HepG2 (cell line): ENCODE results near the gene NCF4. TPM values are rescaled to one million over a fixed set of nuclear protein-coding genes. Genes with fewer than 3 reads are reported as not detected.

Experiments used
- ATAC-seq: fragments of 200-7000 bp; cut with Tn5 transposase; 3 replicates; pipeline ENCODE4 v1.9.1; 2020; ENCODE audit warnings: mild to moderate bottlenecking, moderate library complexity
- BruUV-seq: library from RNA; stranded (reverse); fragments of 400-500 nt; replicated peaks from 2 replicates; lab custom pipeline; 2021; lab: Mats Ljungman, UMichigan
- CTCF ChIA-PET: fragments of 300-600 bp; formaldehyde crosslinking; extraction: SDS; loops from one replicate; lab custom pipeline; 2021; ENCODE audit warnings: low total read pairs, inconsistent platforms, low intra/inter-chr PET ratio; lab: Yijun Ruan, JAX
- POLR2A ChIA-PET: fragments of 350-600 bp; sonication (Branson Sonifier 250); formaldehyde crosslinking; loops from one replicate; lab custom pipeline; 2020; ENCODE audit warnings: antibody characterized with exemption, inconsistent platforms; lab: Yijun Ruan, JAX
- DNase-seq: peaks from one replicate; pipeline ENCODE4 v3.0.0-alpha.2; 2015; ENCODE audit warnings: low spot score
- FAIRE-seq: peaks from 3 replicates; lab custom pipeline; 2011; peaks lifted over from hg19 to GRCh38; lab: Jason Lieb, UNC
- H2AFZ ChIP-seq: one replicate; pipeline ENCODE4 v1.6.1; 2011; ENCODE audit warnings: low read length, inconsistent platforms
- H3K27ac ChIP-seq: fragments of 300-600 bp; 3 replicates; pipeline ENCODE4 v1.8.0; 2011; ENCODE audit warnings: mixed run types, mild to moderate bottlenecking, mixed read lengths, low read length, inconsistent platforms; ENCODE audit not compliant: insufficient read depth; ENCODE audit errors: extremely low read length
- H3K27me3 ChIP-seq, 2 experiments: fragments of 200-600 bp in 1 of 2; 2 replicates in 1 of 2; 3 replicates in 1 of 2; pipeline versions ENCODE4 v1.6.0 to v1.8.0; 2011; ENCODE audit warnings: low read length in 2 of 2, mild to moderate bottlenecking in 2 of 2, moderate library complexity in 2 of 2, inconsistent platforms in 1 of 2; ENCODE audit not compliant: insufficient read depth in 2 of 2, control insufficient read depth in 1 of 2
- H3K36me3 ChIP-seq, 2 experiments: fragments of 200-600 bp in 1 of 2; replicated peaks in 1 of 2; 2 replicates in 1 of 2; 3 replicates in 1 of 2; pipeline versions ENCODE4 v1.5.1 to v1.8.0; 2011; ENCODE audit warnings: low read length in 2 of 2, inconsistent platforms in 1 of 2; ENCODE audit not compliant: insufficient read depth in 2 of 2, control insufficient read depth in 1 of 2
- H3K4me1 ChIP-seq: 2 replicates; pipeline ENCODE4 v1.5.1; 2012; ENCODE audit warnings: low read length, inconsistent platforms; ENCODE audit not compliant: insufficient read depth
- H3K4me2 ChIP-seq: 2 replicates; pipeline ENCODE4 v1.6.0; 2011; ENCODE audit warnings: low read depth, low read length, inconsistent platforms
- H3K4me3 ChIP-seq, 3 experiments: fragments of 200-600 bp in 1 of 3; sonication (generic), shearing (Covaris generic) in 1 of 3; replicated peaks in 1 of 3; 2 replicates each; pipeline ENCODE4 v1.5.1; 2011 to 2016; ENCODE audit warnings: low read length in 3 of 3, inconsistent platforms in 2 of 3, low read depth in 2 of 3, mild to moderate bottlenecking in 2 of 3, control low read depth in 1 of 3, mixed read lengths in 1 of 3; ENCODE audit not compliant: insufficient read depth in 1 of 3
- H3K79me2 ChIP-seq: one replicate; pipeline ENCODE4 v1.6.1; 2011; ENCODE audit warnings: low read length, inconsistent platforms; ENCODE audit not compliant: insufficient read depth
- H3K9ac ChIP-seq: 2 replicates; pipeline ENCODE4 v1.6.0; 2011; ENCODE audit warnings: mild to moderate bottlenecking, low read depth, low read length, inconsistent platforms; ENCODE audit not compliant: insufficient read depth
- H3K9me3 ChIP-seq: 2 replicates; pipeline ENCODE4 v1.5.1; 2012; ENCODE audit warnings: mild to moderate bottlenecking, low read length
- H4K20me1 ChIP-seq: 2 replicates; pipeline ENCODE4 v1.6.0; 2011; ENCODE audit warnings: inconsistent platforms, mild to moderate bottlenecking, low read length, moderate library complexity; ENCODE audit not compliant: insufficient read depth
- ATF7 ChIP-seq, 2 experiments: fragments of 450-650 bp in 1 of 2; sonication (generic) in 1 of 2; formaldehyde crosslinking in 1 of 2; IDR thresholded peaks; 2 replicates each; pipeline versions ENCODE4 v1.4.0 to v1.6.1; 2016 to 2020; ENCODE audit warnings: antibody characterized with exemption in 1 of 2, mild to moderate bottlenecking in 1 of 2, missing genetic modification reagents in 1 of 2
- CEBPB ChIP-seq: IDR thresholded peaks from 2 replicates; pipeline ENCODE4 v1.6.1; 2011; ENCODE audit warnings: low read depth, low read length, improper control_type of control experiment, borderline replicate concordance
- JDP2 ChIP-seq: sonication (generic); formaldehyde crosslinking; IDR thresholded peaks from 2 replicates; pipeline ENCODE4 v1.8.1; 2022; ENCODE audit warnings: missing genetic modification reagents, borderline replicate concordance
- RFXANK ChIP-seq: IDR thresholded peaks from 2 replicates; pipeline ENCODE4 v1.6.1; 2016
- ZBTB10 ChIP-seq: sonication (generic); formaldehyde crosslinking; IDR thresholded peaks from 2 replicates; pipeline ENCODE4 v1.4.0; 2020; ENCODE audit warnings: missing genetic modification reagents, borderline replicate concordance
- ZNF160 ChIP-seq: sonication (generic); formaldehyde crosslinking; IDR thresholded peaks from 2 replicates; pipeline ENCODE4 v1.8.0; 2022; ENCODE audit warnings: mild to moderate bottlenecking, inconsistent platforms, missing genetic modification reagents
- ZNF790 ChIP-seq: sonication (generic); formaldehyde crosslinking; IDR thresholded peaks from 2 replicates; pipeline ENCODE4 v1.8.0; 2022; ENCODE audit warnings: missing genetic modification reagents, mild to moderate bottlenecking, borderline replicate concordance
- whole genome bisulfite sequencing: methylation state at CpG from one replicate; pipeline ENCODE4 v1.1.6; 2017; ENCODE audit warnings: low lambda C conversion rate; 5-methylcytosine and 5-hydroxymethylcytosine counted together
- in situ Hi-C: cut with HindIII; loops from 2 replicates; pipeline ENCODE4 v1.10.0; 2017; ENCODE audit warnings: low pct_unique_long_range_greater_than_20kb; ENCODE audit not compliant: extremely low pct_ligation_motif_present
- intact Hi-C: fragments of 100-400 bp; cut with micrococcal nuclease; formaldehyde crosslinking; loops from one replicate; pipeline ENCODE4 v1.10.0; 2022; ENCODE audit not compliant: unreplicated experiment
- polyA plus RNA-seq, 8 experiments: library from polyadenylated mRNA; depleted of rRNA in 3 of 8; stranded (reverse) in 7 of 8; unstranded in 1 of 8; fragments of >200 nt; fragmentation: Illumina TruSeq in 4 of 8; extraction: Trizol in 4 of 8; gene quantifications; 2 replicates each; pipeline versions ENCODE4 v1.2.1 to v1.2.3, GENCODE V29; 2011 to 2016; ENCODE audit warnings: low read depth in 4 of 8, missing spikeins in 1 of 8, mixed read lengths in 1 of 8; ENCODE audit not compliant: insufficient read depth in 1 of 8
- total RNA-seq, 5 experiments: library from RNA; depleted of rRNA; stranded (reverse); fragments of >200 nt; fragmentation: Illumina TruSeq; extraction: Trizol; gene quantifications; 2 replicates each; pipeline ENCODE4 v1.2.3, GENCODE V29; 2016; ENCODE audit warnings: low read depth in 1 of 5

NCF4 gene
- total and polyA plus RNA-seq, 2 of the 13 experiments (the other 11 are each of a cell fraction or from before 2014, with no cell fraction given) = not detected

DNA sequence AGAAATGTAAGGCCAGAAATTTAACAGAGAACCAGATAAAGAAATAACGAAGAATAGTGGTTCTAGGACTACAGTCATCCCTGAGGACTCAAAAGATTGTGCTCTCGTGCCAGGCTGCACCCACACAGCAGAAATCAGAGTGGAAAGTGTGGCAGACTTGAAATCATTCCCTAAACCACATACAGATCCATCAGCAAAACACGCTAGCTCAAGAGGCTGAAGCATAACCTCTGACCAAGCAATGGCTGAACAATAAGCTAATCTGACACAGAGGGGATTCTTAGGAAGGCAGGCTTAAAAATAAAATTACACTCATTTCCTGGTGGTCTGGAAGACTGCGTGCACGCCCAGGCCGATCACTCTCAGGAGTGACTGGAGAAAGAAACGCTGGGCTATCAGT, 19.0 kb downstream of the NCF4 start:
- H3K9me3 ChIP-seq = peaks cover 7% of the 10 kb centered on the region
- ChIA-PET POLR2A (no interaction called here), CTCF (no interaction called here)
- H3K9ac ChIP-seq = no peak overlapping the region
- H3K36me3 ChIP-seq = no peaks in the 10 kb centered on the region
- H4K20me1 ChIP-seq = no peaks in the 10 kb centered on the region
- 5% methylated on average over 7 of the region's 7 CpGs for WGBS
- intact Hi-C loops (no loop called here), in situ Hi-C loops (no loop called here)
- DNase-seq (no peak), FAIRE-seq (no peak), ATAC-seq (no peak)
- no TSS peak for BruUV-seq
- H3K27ac ChIP-seq = no peak overlapping the region
- H2AFZ ChIP-seq = no peak overlapping the region
- H3K27me3 ChIP-seq = peaks cover 2 to 18% of the 10 kb centered on the region in 2 experiments; a peak in 4 of 5 replicates
- TF ChIP-seq JDP2 (no peak), ZBTB10 (CRISPR knock-in tag) (no peak), ZNF790 (CRISPR knock-in tag) (no peak)
- no peaks in the 10 kb centered on the region for H3K79me2 ChIP-seq
- no peaks in the 10 kb centered on the region for H3K4me1 ChIP-seq
- H3K4me3 ChIP-seq = no peak overlapping the region
- no peak overlapping the region for H3K4me2 ChIP-seq

- H3K4me3 ChIP-seq = no peak overlapping the region
- 100% methylated on average over 1 of the region's 1 CpG for WGBS
- in situ Hi-C loops (no loop called here), intact Hi-C loops (no loop called here)
- POLR2A ChIA-PET = no interaction called here
- peak; percentile 66 for TF ChIP-seq ATF7 (IDR thresholded peaks at IDR 0.05)
- TF ChIP-seq ATF7 (CRISPR knock-in tag; IDR thresholded peaks at IDR 0.05) = no peak
- TF ChIP-seq CEBPB = 0 out of 2 replicates have a peak, but pooled peaks have one; percentile 7
- no peak for TF ChIP-seq RFXANK
- peak; percentile 99 for TF ChIP-seq ZNF160 (CRISPR knock-in tag)
- no peak overlapping the region for H2AFZ ChIP-seq
- CTCF ChIA-PET = no interaction called here
- no peak for ATAC-seq
- H3K36me3 ChIP-seq = no peaks in the 10 kb centered on the region
- H3K79me2 ChIP-seq = no peaks in the 10 kb centered on the region
- no peak for FAIRE-seq
- no peak overlapping the region for H3K27ac ChIP-seq
- BruUV-seq = no TSS peak
- no peak overlapping the region for H3K4me2 ChIP-seq
- H3K9ac ChIP-seq = no peak overlapping the region
- no peaks in the 10 kb centered on the region for H4K20me1 ChIP-seq
- peaks cover 2 to 28% of the 10 kb centered on the region in 2 experiments; a peak in 4 of 5 replicates for H3K27me3 ChIP-seq
- DNase-seq = no peak
- H3K4me1 ChIP-seq = no peaks in the 10 kb centered on the region
- peaks cover 7% of the 10 kb centered on the region for H3K9me3 ChIP-seq
Measured at GRCh38 chr22:36881504-36882245, 20.9 kb downstream of the NCF4 start.
